Subcutaneous abdominal adipose tissue (tissue), 5 donors: ENCODE results near the gene TMPRSS15.

Experiments
- H3K27ac ChIP-seq: one replicate; pipeline ENCODE4 v1.7.0; 2013; ENCODE audit warnings: low read depth, mild to moderate bottlenecking, inconsistent platforms, low read length, moderate library complexity
- H3K27me3 ChIP-seq, 5 donors: one replicate each; pipeline ENCODE4 v1.7.0; 2013; ENCODE audit warnings: low read length in 5 of 5, inconsistent platforms in 1 of 5; ENCODE audit not compliant: control insufficient read depth in 5 of 5, insufficient read depth in 4 of 5
- H3K36me3 ChIP-seq, 5 donors: one replicate each; pipeline ENCODE4 v1.7.0; 2013; ENCODE audit warnings: low read length in 5 of 5; ENCODE audit not compliant: control insufficient read depth in 5 of 5, insufficient read depth in 5 of 5
- H3K4me1 ChIP-seq, 5 donors: one replicate each; pipeline ENCODE4 v1.7.0; 2013; ENCODE audit warnings: low read length in 5 of 5, mild to moderate bottlenecking in 3 of 5, moderate library complexity in 1 of 5; ENCODE audit not compliant: control insufficient read depth in 5 of 5, insufficient read depth in 5 of 5
- H3K4me3 ChIP-seq, 5 donors: one replicate each; pipeline ENCODE4 v1.7.0; 2013; ENCODE audit warnings: low read length in 5 of 5, low read depth in 1 of 5
- H3K9ac ChIP-seq, 5 donors: one replicate each; pipeline ENCODE4 v1.7.0; 2013; ENCODE audit warnings: low read length in 5 of 5, mild to moderate bottlenecking in 4 of 5, moderate library complexity in 3 of 5
- H3K9me3 ChIP-seq, 5 donors: one replicate each; pipeline ENCODE4 v1.7.0; 2013; ENCODE audit warnings: low read length in 5 of 5; ENCODE audit not compliant: control insufficient read depth in 5 of 5
- donor health status: healthy.
- donor health status: healthy.
- donor health status: healthy.
- donor health status: healthy.
- donor health status: healthy.

The TMPRSS15 gene

DNA sequence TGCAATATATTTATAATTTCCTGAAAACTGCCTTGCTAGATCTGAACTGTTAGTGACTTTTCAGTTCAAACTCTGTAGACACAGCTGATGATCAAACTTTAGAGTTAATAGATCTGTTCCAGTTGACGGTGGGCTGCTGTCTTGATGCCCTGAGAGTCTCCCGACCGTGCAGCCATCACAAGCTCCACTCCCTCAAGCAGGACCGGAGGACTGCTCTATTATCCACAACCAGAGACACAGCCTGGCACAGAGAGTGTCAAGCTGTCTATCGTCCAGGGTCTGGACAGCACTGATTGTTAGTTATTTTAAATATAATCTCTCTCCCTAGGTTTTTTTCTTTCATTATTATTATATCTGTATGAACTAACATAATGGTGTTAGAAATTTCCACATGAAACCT is 150.9 kb downstream of the TMPRSS15 start:
- Histone ChIP-seq H3K9ac (peak overlapping the region in 1 of 5 donors; percentile 22), H3K9me3 (no peaks in the 10 kb centered on the region), H3K36me3 (no peaks in the 10 kb centered on the region), H3K4me3 (peak overlapping the region in 1 of 5 donors; percentile 9), H3K27ac (no peak overlapping the region), H3K4me1 (peaks cover 0 to 21% (median 9%) of the 10 kb centered on the region in 5 donors), H3K27me3 (no peaks in the 10 kb centered on the region)

DNA sequence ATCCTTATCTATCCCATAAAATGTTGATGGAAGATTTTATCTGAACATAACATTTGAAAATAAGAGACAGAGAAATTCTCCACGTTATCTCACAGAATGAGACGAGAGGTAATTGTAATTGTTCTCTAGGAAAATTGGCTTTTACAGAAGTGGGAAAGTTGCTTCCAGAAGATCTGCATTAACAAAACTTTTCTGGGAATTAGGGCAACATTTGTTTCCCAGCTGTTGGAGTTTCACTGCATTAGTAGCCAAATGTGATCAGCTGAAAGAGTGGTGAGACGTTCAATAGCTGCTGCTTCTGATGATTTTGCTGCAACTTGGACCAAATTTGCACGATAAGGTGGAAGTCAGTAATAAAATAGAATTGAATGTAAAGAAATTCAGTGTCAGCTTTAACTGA is 151.3 kb downstream of the TMPRSS15 start:
- H3K4me1 ChIP-seq: peaks cover 0 to 21% (median 9%) of the 10 kb centered on the region in 5 donors

DNA sequence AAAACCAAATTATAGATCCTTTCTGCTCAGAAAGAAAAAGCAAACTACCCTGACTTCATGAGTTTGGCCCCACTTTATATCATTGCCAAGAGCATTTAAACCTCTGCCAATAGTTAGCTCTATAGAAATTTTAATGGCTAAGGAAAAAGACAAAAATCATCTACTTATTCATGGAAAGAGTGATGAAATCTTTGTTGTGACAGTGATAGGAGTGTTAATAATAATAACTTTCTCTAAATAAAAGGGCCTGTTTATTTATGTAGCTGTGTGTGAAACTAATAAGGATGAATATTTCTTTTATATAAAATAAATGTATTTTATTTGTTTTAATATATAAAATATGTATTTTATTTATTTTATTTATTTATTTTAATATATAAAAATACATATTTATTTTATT is 152.5 kb downstream of the TMPRSS15 start:
- Histone ChIP-seq H3K27me3 (no peaks in the 10 kb centered on the region), H3K36me3 (no peaks in the 10 kb centered on the region), H3K27ac (no peak overlapping the region), H3K4me3 (no peak overlapping the region), H3K4me1 (peaks cover 0 to 21% (median 9%) of the 10 kb centered on the region in 5 donors), H3K9ac (no peak overlapping the region), H3K9me3 (no peaks in the 10 kb centered on the region)

More for the DNA sequence above, 151.3 kb downstream of the TMPRSS15 start:
- Histone ChIP-seq H3K4me3 (peak overlapping the region in 1 of 5 donors; percentile 9), H3K27me3 (no peaks in the 10 kb centered on the region), H3K9me3 (no peaks in the 10 kb centered on the region), H3K9ac (peak overlapping the region in 1 of 5 donors; percentile 22), H3K36me3 (no peaks in the 10 kb centered on the region), H3K27ac (no peak overlapping the region)

DNA sequence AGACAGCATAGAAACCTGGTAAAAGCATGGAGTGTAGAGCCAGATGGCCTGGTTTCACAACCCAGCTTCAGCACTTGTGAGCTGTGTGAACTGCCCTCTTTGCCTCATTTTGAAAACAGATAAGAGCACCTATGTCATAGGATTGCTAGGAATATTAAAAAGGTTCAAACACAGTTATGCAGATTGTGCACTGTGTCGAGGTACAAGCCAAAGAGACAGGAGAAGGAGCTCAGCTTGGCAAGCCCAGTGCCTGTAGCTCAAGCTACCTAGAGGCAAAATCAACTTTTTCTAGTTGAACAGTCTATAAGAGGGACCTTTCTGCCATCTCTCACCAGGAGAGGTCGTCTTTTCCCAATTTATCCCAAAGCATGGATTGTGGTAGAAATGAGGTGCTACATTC is 153.9 kb downstream of the TMPRSS15 start:
- Histone ChIP-seq H3K27me3 (peaks cover 0 to 13% (median 3%) of the 10 kb centered on the region in 5 donors), H3K4me3 (no peak overlapping the region), H3K9me3 (no peaks in the 10 kb centered on the region), H3K4me1 (peaks cover 0 to 33% (median 22%) of the 10 kb centered on the region in 5 donors), H3K9ac (no peak overlapping the region), H3K36me3 (no peaks in the 10 kb centered on the region), H3K27ac (no peak overlapping the region)

DNA sequence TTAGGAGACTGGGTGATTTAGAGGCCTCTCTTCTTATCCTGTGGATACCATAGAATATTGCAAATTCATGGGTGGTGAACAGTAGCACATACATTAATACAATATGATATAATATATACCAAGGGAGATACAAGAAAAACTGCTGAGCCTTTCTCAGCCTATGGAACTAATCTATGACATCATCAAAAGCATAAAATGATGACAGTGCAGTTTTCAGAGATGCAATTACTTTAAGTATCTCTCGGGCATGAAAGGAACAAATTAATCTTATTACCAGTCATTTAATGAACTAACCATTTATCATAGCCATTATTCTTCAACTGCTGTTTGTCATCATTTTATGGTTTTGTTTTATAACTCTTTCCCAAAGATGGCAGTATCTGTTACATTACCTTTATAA is 155.4 kb downstream of the TMPRSS15 start:
- H3K27ac ChIP-seq: no peak overlapping the region
- H3K4me3 ChIP-seq: no peak overlapping the region
- H3K36me3 ChIP-seq: no peaks in the 10 kb centered on the region
- H3K9ac ChIP-seq: no peak overlapping the region
- peaks cover 0 to 32% (median 26%) of the 10 kb centered on the region in 5 donors for H3K4me1 ChIP-seq
- peaks cover 0 to 21% (median 3%) of the 10 kb centered on the region in 5 donors for H3K27me3 ChIP-seq
- H3K9me3 ChIP-seq: no peaks in the 10 kb centered on the region

DNA sequence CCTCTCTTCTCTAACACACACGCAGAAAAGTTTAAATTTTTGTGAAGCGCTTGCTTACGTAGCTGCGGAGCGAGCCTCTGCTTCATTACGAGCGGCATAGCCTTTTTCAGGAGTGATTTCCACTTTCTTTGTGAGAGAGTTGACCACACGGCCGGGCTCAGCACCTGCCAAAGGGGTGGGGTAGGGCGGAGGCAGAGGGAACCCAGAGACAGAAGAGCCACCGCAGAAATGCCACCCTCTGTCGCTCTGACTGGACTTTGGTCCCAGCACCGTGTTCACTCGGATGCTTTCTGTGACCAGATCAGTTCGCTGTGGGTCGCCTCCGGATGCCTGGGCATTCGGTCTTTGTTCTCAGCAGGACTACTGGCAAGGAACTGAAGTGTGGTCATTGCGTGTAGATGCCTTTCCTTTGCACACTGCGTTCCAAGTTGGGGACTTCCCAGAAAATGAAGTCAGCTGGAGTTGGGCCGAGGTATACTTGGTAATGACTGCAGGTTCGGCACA is 158.1 kb downstream of the TMPRSS15 start:
- no peak overlapping the region for H3K27ac ChIP-seq
- no peaks in the 10 kb centered on the region for H3K36me3 ChIP-seq
- peaks cover 0 to 19% (median 17%) of the 10 kb centered on the region in 5 donors for H3K4me1 ChIP-seq
- peaks cover 0 to 21% (median 3%) of the 10 kb centered on the region in 5 donors for H3K27me3 ChIP-seq
- H3K9ac ChIP-seq: peak overlapping the region in 3 of 5 donors; percentile 20 to 62 (median 41)
- no peaks in the 10 kb centered on the region for H3K9me3 ChIP-seq
- H3K4me3 ChIP-seq: peak overlapping the region; percentile 60 to 75 (median 66)

DNA sequence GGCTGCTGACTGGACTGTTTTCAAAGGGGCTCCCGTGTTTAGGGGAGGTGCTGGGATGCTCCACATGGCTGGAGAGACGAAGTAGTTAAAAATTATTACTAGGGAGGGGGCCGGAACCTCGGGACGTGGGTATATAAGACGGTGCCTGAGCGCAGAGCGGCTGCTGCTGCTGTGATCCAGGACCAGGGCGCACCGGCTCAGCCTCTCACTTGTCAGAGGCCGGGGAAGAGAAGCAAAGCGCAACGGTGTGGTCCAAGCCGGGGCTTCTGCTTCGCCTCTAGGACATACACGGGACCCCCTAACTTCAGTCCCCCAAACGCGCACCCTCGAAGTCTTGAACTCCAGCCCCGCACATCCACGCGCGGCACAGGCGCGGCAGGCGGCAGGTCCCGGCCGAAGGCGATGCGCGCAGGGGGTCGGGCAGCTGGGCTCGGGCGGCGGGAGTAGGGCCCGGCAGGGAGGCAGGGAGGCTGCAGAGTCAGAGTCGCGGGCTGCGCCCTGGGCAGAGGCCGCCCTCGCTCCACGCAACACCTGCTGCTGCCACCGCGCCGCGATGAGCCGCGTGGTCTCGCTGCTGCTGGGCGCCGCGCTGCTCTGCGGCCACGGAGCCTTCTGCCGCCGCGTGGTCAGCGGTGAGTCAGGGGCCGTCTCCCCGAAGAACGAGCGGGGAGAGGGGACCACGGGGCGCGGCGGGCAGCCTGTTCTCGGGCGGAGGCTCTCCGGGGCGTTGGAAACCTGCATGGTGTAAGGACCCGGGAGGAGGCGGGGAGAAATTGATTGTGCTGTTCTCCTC is 158.7 kb downstream of the TMPRSS15 start, which contains the start of gene CHODL:
CHODL (plus strand) TSS at position 163 of the 793 bp plus-strand sequence; CDS start at position 554, 391 bp downstream.
- H3K27ac ChIP-seq: no peak within 1 kb of the TSS
- no peaks in the 10 kb centered on the region for H3K9me3 ChIP-seq
- no peaks in the 10 kb centered on the region for H3K36me3 ChIP-seq
- peaks cover 0 to 21% (median 3%) of the 10 kb centered on the region in 5 donors for H3K27me3 ChIP-seq
- H3K9ac ChIP-seq: peak within 1 kb of the TSS in 3 of 5 donors; percentile 20 to 62 (median 41)
- peaks cover 0 to 19% (median 17%) of the 10 kb centered on the region in 5 donors for H3K4me1 ChIP-seq
- H3K4me3 ChIP-seq: peak within 1 kb of the TSS; percentile 60 to 75 (median 66)

DNA sequence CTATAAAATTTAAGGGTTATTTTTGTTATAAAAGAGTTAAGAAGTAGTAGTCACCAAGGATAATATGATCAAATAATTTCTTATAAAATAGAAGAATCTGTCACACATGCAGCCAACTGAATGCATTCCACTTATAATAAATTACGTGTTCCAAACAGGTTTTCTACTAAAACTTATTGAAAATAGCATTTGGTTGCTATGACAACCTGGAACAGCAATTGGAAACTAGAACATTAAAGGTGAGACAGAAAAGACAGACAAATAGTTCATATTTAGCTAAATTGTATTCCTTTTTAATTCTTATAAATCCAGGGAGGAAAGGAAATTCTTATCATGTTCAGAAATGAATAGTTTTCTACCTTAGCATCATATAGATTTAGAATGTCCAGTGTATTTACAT is 168.0 kb downstream of the TMPRSS15 start:
- Histone ChIP-seq H3K27me3 (no peaks in the 10 kb centered on the region), H3K4me1 (no peaks in the 10 kb centered on the region), H3K4me3 (no peak overlapping the region), H3K27ac (no peak overlapping the region), H3K9me3 (no peaks in the 10 kb centered on the region), H3K36me3 (no peaks in the 10 kb centered on the region), H3K9ac (no peak overlapping the region)

DNA sequence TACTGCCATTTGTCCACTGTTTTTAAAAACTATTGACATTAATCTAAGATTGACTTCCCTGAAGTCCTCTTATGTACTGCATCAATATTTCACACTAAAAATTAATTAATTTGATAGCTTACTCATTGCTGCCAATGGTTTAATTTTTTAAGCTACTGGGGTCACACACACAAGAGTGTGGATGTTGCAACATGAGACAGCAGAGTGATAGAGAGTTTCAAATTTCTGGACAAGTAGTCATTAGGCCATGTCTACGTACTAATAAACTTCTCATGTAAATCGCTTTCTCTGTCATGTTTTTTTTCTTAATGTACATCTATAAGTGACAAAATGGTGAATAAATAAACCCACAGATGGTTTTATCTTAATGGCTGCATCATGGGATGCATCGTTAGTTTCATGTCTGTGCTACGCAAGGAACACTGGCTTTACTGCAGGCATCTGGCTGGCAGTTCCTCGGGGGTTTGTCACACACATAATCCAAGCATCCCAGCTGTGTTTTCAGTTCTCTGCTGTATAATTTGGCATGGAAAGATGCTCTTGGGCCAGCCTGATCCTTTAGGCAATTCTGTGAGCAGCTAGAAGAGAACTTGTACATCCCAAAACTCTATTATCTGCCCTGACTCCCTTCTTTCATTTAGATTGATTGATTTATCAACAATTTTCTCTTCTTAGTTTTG is 175.4 kb downstream of the TMPRSS15 start:
- H3K27ac ChIP-seq: no peak overlapping the region
- H3K9me3 ChIP-seq: no peaks in the 10 kb centered on the region
- no peaks in the 10 kb centered on the region for H3K36me3 ChIP-seq
- H3K4me1 ChIP-seq: no peaks in the 10 kb centered on the region
- no peak overlapping the region for H3K9ac ChIP-seq
- H3K4me3 ChIP-seq: no peak overlapping the region
- no peaks in the 10 kb centered on the region for H3K27me3 ChIP-seq

DNA sequence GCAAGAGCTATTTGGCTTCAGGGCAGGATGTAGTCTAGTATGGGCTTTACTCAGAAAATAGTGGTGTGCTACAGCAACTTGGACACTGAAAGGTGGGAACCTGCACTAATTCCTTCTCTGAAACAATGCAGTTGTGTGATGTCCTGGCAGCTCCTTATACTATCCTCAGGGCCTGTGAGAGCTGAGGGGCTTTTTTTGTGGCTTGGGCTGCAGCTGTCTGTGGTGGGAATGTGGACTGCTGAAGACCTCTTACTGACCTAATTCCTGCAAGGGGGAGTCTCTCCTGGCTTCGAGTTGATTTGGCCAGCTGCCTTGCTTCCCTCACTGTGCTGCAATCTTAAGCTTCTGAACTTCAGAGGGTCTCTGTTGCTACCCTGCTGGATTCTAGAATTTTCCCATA is 181.2 kb downstream of the TMPRSS15 start:
- no peaks in the 10 kb centered on the region for H3K27me3 ChIP-seq
- no peaks in the 10 kb centered on the region for H3K36me3 ChIP-seq
- no peak overlapping the region for H3K9ac ChIP-seq
- no peak overlapping the region for H3K27ac ChIP-seq
- H3K4me3 ChIP-seq: no peak overlapping the region
- H3K9me3 ChIP-seq: peaks cover 10 to 19% (median 15%) of the 10 kb centered on the region in 5 donors
- H3K4me1 ChIP-seq: no peaks in the 10 kb centered on the region
